Progenitor cell of endocrine pancreas (in vitro differentiated cells): ENCODE data around the gene SDHAF2. TPM values are rescaled to one million over a fixed set of nuclear protein-coding genes. Genes with fewer than 3 reads are reported as not detected.

Source experiments
- DNase-seq: peaks from one replicate; pipeline ENCODE4 v3.0.0; 2021; ENCODE audit warnings: low spot score; ENCODE audit not compliant: unreplicated experiment
- H3K27ac Mint-ChIP-seq: 2 replicates; pipeline ENCODE4 v1.8.0; 2021; ENCODE audit warnings: mild to moderate bottlenecking, moderate library complexity, mixed read lengths
- H3K27me3 Mint-ChIP-seq: 2 replicates; pipeline ENCODE4 v1.8.0; 2021; ENCODE audit warnings: mixed read lengths
- H3K36me3 Mint-ChIP-seq: 2 replicates; pipeline ENCODE4 v1.8.0; 2022; ENCODE audit warnings: mixed read lengths; ENCODE audit not compliant: insufficient read depth
- H3K4me1 Mint-ChIP-seq: 2 replicates; pipeline ENCODE4 v1.8.0; 2021; ENCODE audit warnings: low read depth, mixed read lengths
- H3K4me3 Mint-ChIP-seq: 2 replicates; pipeline ENCODE4 v1.8.0; 2021; ENCODE audit warnings: low read depth, mild to moderate bottlenecking, moderate library complexity, mixed read lengths
- H3K9me3 Mint-ChIP-seq: 2 replicates; pipeline ENCODE4 v1.8.0; 2021; ENCODE audit warnings: low read depth, mixed read lengths
- CTCF ChIP-seq: fragments of 200-600 bp; sonication (generic); IDR thresholded peaks from one replicate; pipeline ENCODE4 v1.5.0; 2021; ENCODE audit warnings: antibody characterized with exemption, mild to moderate bottlenecking; ENCODE audit not compliant: unreplicated experiment
- total RNA-seq: library from RNA; stranded (reverse); gene quantifications from 2 replicates; pipeline ENCODE4 v1.2.1, GENCODE V29; 2021

The SDHAF2 gene
- total RNA-seq, 1 donor from 2014 or later: 42.2 TPM

- no peak for DNase-seq
- peaks cover 3% of the 10 kb centered on the region for H3K27me3 Mint-ChIP-seq
- no peaks in the 10 kb centered on the region for H3K9me3 Mint-ChIP-seq
- peaks cover 2% of the 10 kb centered on the region for H3K36me3 Mint-ChIP-seq
- no peak overlapping the region for H3K4me3 Mint-ChIP-seq
- no peak overlapping the region for H3K27ac Mint-ChIP-seq
- peaks cover 20% of the 10 kb centered on the region for H3K4me1 Mint-ChIP-seq
- TF ChIP-seq CTCF: no peak
These were observed 60.2 kb downstream of the SDHAF2 start for GRCh38 chr11:61489833-61490721.

- no peak overlapping the region for H3K27ac Mint-ChIP-seq
- peaks cover 3% of the 10 kb centered on the region for H3K27me3 Mint-ChIP-seq
- H3K4me1 Mint-ChIP-seq: peaks cover 20% of the 10 kb centered on the region
- H3K9me3 Mint-ChIP-seq: no peaks in the 10 kb centered on the region
- no peak for TF ChIP-seq CTCF
- DNase-seq: no peak
- H3K36me3 Mint-ChIP-seq: peaks cover 2% of the 10 kb centered on the region
- no peak overlapping the region for H3K4me3 Mint-ChIP-seq
These were observed 61.9 kb downstream of the SDHAF2 start for GRCh38 chr11:61491736-61492395.

- no peak for DNase-seq
- H3K36me3 Mint-ChIP-seq: no peaks in the 10 kb centered on the region
- H3K4me3 Mint-ChIP-seq: no peak overlapping the region
- H3K4me1 Mint-ChIP-seq: peaks cover 8% of the 10 kb centered on the region
- H3K9me3 Mint-ChIP-seq: no peaks in the 10 kb centered on the region
- no peak overlapping the region for H3K27ac Mint-ChIP-seq
- TF ChIP-seq CTCF: no peak
- peaks cover 3% of the 10 kb centered on the region for H3K27me3 Mint-ChIP-seq
These were observed 64.5 kb downstream of the SDHAF2 start for GRCh38 chr11:61494381-61494961.

GRCh38 chr11:61495801-61496601, 66.1 kb downstream of the SDHAF2 start:
- no peak overlapping the region for H3K4me3 Mint-ChIP-seq
- no peaks in the 10 kb centered on the region for H3K4me1 Mint-ChIP-seq
- H3K27ac Mint-ChIP-seq: no peak overlapping the region
- no peak for DNase-seq
- H3K27me3 Mint-ChIP-seq: peaks cover 10% of the 10 kb centered on the region
- no peak for TF ChIP-seq CTCF
- no peaks in the 10 kb centered on the region for H3K36me3 Mint-ChIP-seq
- H3K9me3 Mint-ChIP-seq: no peaks in the 10 kb centered on the region

Other genes with a start within 250 kb of the SDHAF2 start
- gene PGA3, start 226.6 kb upstream of the SDHAF2 start, total RNA-seq: not detected in 2 replicates
- 0.36 and 0.81 TPM in 2 replicates for gene PGA4, start 207.8 kb upstream of the SDHAF2 start, total RNA-seq
- 0.60 and 0.69 TPM in 2 replicates for gene PGA5, start 188.9 kb upstream of the SDHAF2 start, total RNA-seq
- 34.0 and 40.1 TPM in 2 replicates for gene VWCE, start 134.8 kb upstream of the SDHAF2 start, total RNA-seq
- 251 and 254 TPM in 2 replicates for gene DDB1, start 97.0 kb upstream of the SDHAF2 start, total RNA-seq
- gene TKFC, start 96.9 kb upstream of the SDHAF2 start, total RNA-seq: 68.1 and 78.8 TPM in 2 replicates
- gene CYB561A3, start 68.2 kb upstream of the SDHAF2 start, total RNA-seq: 44.3 and 45.3 TPM in 2 replicates
- gene TMEM138, start 67.8 kb upstream of the SDHAF2 start, total RNA-seq: 45.9 and 46.7 TPM in 2 replicates
- gene TMEM216, start 37.5 kb upstream of the SDHAF2 start, total RNA-seq: 20.6 and 22.2 TPM in 2 replicates
- 133 and 134 TPM in 2 replicates for gene CPSF7, start 149 bp upstream of the SDHAF2 start, total RNA-seq
- gene LRRC10B, start 78.6 kb downstream of the SDHAF2 start, total RNA-seq: 1.2 and 2.0 TPM in 2 replicates
- 10.3 and 11.7 TPM in 2 replicates for gene SYT7, start 151.0 kb downstream of the SDHAF2 start, total RNA-seq